ENCODE results near the gene SYT17.

The SYT17 gene

DNA sequence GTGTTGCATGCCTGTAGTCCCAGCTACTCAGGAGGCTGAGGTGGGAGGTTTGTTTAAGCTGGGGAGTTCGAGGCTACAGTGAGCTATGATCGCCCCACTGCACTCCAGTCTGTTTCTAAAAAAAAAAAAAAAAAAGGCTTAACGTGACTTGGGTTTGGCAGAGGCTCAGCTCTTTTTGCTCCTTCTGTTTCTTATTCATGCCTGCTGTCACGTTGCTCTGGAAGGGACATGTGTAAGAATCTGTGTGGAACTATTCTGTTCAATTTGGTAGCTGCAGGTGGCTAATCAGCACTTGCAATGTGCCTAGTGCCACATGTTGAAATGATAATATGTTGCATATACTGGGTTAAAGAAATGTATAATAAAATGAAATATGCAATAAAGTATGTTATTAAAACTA is 20.9 kb upstream of the SYT17 start:
- Histone ChIP-seq H3K9ac (ENCODE audit: low read depth, low read length, poor library complexity, severe bottlenecking) (no peak overlapping the region), H3K79me2 (ENCODE audit: insufficient read depth, low read length) (no peaks in the 10 kb centered on the region), H3K27me3 (ENCODE audit: insufficient read depth, low read length, poor library complexity, severe bottlenecking) (no peaks in the 10 kb centered on the region), H3K4me1 (ENCODE audit: insufficient read depth, low read length, poor library complexity, severe bottlenecking) (no peaks in the 10 kb centered on the region), H4K20me1 (ENCODE audit: insufficient read depth, low read length, poor library complexity, severe bottlenecking) (no peaks in the 10 kb centered on the region), H2AFZ (ENCODE audit: low read length) (no peak overlapping the region), H3K9me3 (ENCODE audit: insufficient read depth, low read depth, low read length) (no peaks in the 10 kb centered on the region; the same call in 1 of the 2 replicates), H3F3A (ENCODE audit: low read depth) (no peaks in the 10 kb centered on the region), H3K4me2 (ENCODE audit: low read depth, low read length, poor library complexity, severe bottlenecking) (no peak overlapping the region), H3K36me3 (ENCODE audit: insufficient read depth, low read length) (no peaks in the 10 kb centered on the region), H3K9me2 (replicated peaks; ENCODE audit: low read depth, low read length) (no peaks in the 10 kb centered on the region), H3K4me3 (ENCODE audit: low read length, poor library complexity, severe bottlenecking) (no peak overlapping the region)
- TF ChIP-seq EZH2phosphoT487 (IDR thresholded peaks at IDR 0.05; ENCODE audit: borderline replicate concordance) (no peak), CTCF (conservative IDR thresholded peaks at IDR 0.05; ENCODE audit: low read length) (no peak)

- Histone ChIP-seq H3K4me1 (ENCODE audit: insufficient read depth, low read length, poor library complexity, severe bottlenecking) (no peaks in the 10 kb centered on the region), H3K9me2 (replicated peaks; ENCODE audit: low read depth, low read length) (no peaks in the 10 kb centered on the region), H3K9me3 (ENCODE audit: insufficient read depth, low read depth, low read length) (no peaks in the 10 kb centered on the region; the same call in 1 of the 2 replicates), H3K79me2 (ENCODE audit: insufficient read depth, low read length) (no peaks in the 10 kb centered on the region), H3K4me3 (ENCODE audit: low read length, poor library complexity, severe bottlenecking) (no peak overlapping the region), H3F3A (ENCODE audit: low read depth) (no peaks in the 10 kb centered on the region), H3K27me3 (ENCODE audit: insufficient read depth, low read length, poor library complexity, severe bottlenecking) (no peaks in the 10 kb centered on the region), H3K9ac (ENCODE audit: low read depth, low read length, poor library complexity, severe bottlenecking) (no peak overlapping the region), H3K4me2 (ENCODE audit: low read depth, low read length, poor library complexity, severe bottlenecking) (no peak overlapping the region), H4K20me1 (ENCODE audit: insufficient read depth, low read length, poor library complexity, severe bottlenecking) (no peaks in the 10 kb centered on the region), H3K36me3 (ENCODE audit: insufficient read depth, low read length) (no peaks in the 10 kb centered on the region), H2AFZ (ENCODE audit: low read length) (no peak overlapping the region)
- no peak for TF ChIP-seq CTCF (conservative IDR thresholded peaks at IDR 0.05; ENCODE audit: low read length)
- TF ChIP-seq EZH2phosphoT487 (IDR thresholded peaks at IDR 0.05; ENCODE audit: borderline replicate concordance): no peak
Measured at GRCh38 chr16:19147627-19148026, 20.4 kb upstream of the SYT17 start.

- H2AFZ ChIP-seq (ENCODE audit: low read length): no peak overlapping the region
- no peaks in the 10 kb centered on the region for H3F3A ChIP-seq (ENCODE audit: low read depth)
- no peaks in the 10 kb centered on the region; the same call in 1 of the 2 replicates for H3K9me3 ChIP-seq (ENCODE audit: insufficient read depth, low read depth, low read length)
- no peak overlapping the region for H3K4me3 ChIP-seq (ENCODE audit: low read length, poor library complexity, severe bottlenecking)
- no peak for TF ChIP-seq EZH2phosphoT487 (IDR thresholded peaks at IDR 0.05; ENCODE audit: borderline replicate concordance)
- TF ChIP-seq CTCF (conservative IDR thresholded peaks at IDR 0.05; ENCODE audit: low read length): no peak
- no peaks in the 10 kb centered on the region for H3K4me1 ChIP-seq (ENCODE audit: insufficient read depth, low read length, poor library complexity, severe bottlenecking)
- no peaks in the 10 kb centered on the region for H3K36me3 ChIP-seq (ENCODE audit: insufficient read depth, low read length)
- H3K9ac ChIP-seq (ENCODE audit: low read depth, low read length, poor library complexity, severe bottlenecking): no peak overlapping the region
- no peaks in the 10 kb centered on the region for H3K27me3 ChIP-seq (ENCODE audit: insufficient read depth, low read length, poor library complexity, severe bottlenecking)
- H4K20me1 ChIP-seq (ENCODE audit: insufficient read depth, low read length, poor library complexity, severe bottlenecking): no peaks in the 10 kb centered on the region
- no peak overlapping the region for H3K4me2 ChIP-seq (ENCODE audit: low read depth, low read length, poor library complexity, severe bottlenecking)
- H3K9me2 ChIP-seq (replicated peaks; ENCODE audit: low read depth, low read length): no peaks in the 10 kb centered on the region
- H3K79me2 ChIP-seq (ENCODE audit: insufficient read depth, low read length): no peaks in the 10 kb centered on the region
Measured at GRCh38 chr16:19148189-19148588, 19.9 kb upstream of the SYT17 start.

Data from Loucy (cell line).